KG1 (cell line): ENCODE measurements around the gene TM9SF1.

ENCODE experiments used
- DNase-seq: peaks from one replicate; lab custom pipeline; 2025; lab: John Stamatoyannopoulos, UW

TM9SF1 gene

GRCh38 chr14:24196071-24197055 is 1.1 kb upstream of the TM9SF1 start:
- peak; percentile 22 for DNase-seq

GRCh38 chr14:24194873-24195185 is 412 bp downstream of the TM9SF1 start:
- no peak for DNase-seq

- DNase-seq: no peak
Measured at GRCh38 chr14:24194186-24194872, 912 bp downstream of the TM9SF1 start.

GRCh38 chr14:24192933-24193332 is 2.3 kb downstream of the TM9SF1 start:
- DNase-seq: no peak

- DNase-seq: no peak
Measured at GRCh38 chr14:24190416-24190815, 4.8 kb downstream of the TM9SF1 start.

- DNase-seq: no peak
Measured at GRCh38 chr14:24189460-24189859, 5.8 kb downstream of the TM9SF1 start.

- DNase-seq: no peak
Measured at GRCh38 chr14:24189059-24189375, 6.2 kb downstream of the TM9SF1 start.

- DNase-seq: peak; percentile 92
Measured at GRCh38 chr14:24188251-24189058, 6.8 kb downstream of the TM9SF1 start, which contains the start of gene IPO4. Gene IPO4 (minus strand): TSS chr14:24188816. CDS start chr14:24188787, 29 bp downstream.

- no peak for DNase-seq
Measured at GRCh38 chr14:24187539-24187915, 7.7 kb downstream of the TM9SF1 start.

- DNase-seq: no peak
Measured at GRCh38 chr14:24186831-24187538, 8.3 kb downstream of the TM9SF1 start.

- no peak for DNase-seq
Measured at GRCh38 chr14:24185741-24186140, 9.5 kb downstream of the TM9SF1 start.

- DNase-seq: no peak
Measured at GRCh38 chr14:24185026-24185425, 10.2 kb downstream of the TM9SF1 start.

- no peak for DNase-seq
Measured at GRCh38 chr14:24184104-24184970, 10.9 kb downstream of the TM9SF1 start.

GRCh38 chr14:24183014-24183481 is 12.2 kb downstream of the TM9SF1 start:
- no peak for DNase-seq

- no peak for DNase-seq
Measured at GRCh38 chr14:24182110-24182882, 12.9 kb downstream of the TM9SF1 start.

- no peak for DNase-seq
Measured at GRCh38 chr14:24181371-24182077, 13.7 kb downstream of the TM9SF1 start.

GRCh38 chr14:24179961-24180796 is 15.1 kb downstream of the TM9SF1 start:
- no peak for DNase-seq

GRCh38 chr14:24179294-24179960 is 15.8 kb downstream of the TM9SF1 start:
- DNase-seq: no peak
